ENCODE data around the gene KLF6. TPM values are rescaled to one million over a fixed set of nuclear protein-coding genes. Genes with fewer than 3 reads are reported as not detected.

The KLF6 gene
- total and polyA plus RNA-seq, 9 of the 15 experiments (the other 6 are each of a cell fraction or from before 2014, with no cell fraction given), result 3.2 to 23.9 (median 8.0) TPM

DNA sequence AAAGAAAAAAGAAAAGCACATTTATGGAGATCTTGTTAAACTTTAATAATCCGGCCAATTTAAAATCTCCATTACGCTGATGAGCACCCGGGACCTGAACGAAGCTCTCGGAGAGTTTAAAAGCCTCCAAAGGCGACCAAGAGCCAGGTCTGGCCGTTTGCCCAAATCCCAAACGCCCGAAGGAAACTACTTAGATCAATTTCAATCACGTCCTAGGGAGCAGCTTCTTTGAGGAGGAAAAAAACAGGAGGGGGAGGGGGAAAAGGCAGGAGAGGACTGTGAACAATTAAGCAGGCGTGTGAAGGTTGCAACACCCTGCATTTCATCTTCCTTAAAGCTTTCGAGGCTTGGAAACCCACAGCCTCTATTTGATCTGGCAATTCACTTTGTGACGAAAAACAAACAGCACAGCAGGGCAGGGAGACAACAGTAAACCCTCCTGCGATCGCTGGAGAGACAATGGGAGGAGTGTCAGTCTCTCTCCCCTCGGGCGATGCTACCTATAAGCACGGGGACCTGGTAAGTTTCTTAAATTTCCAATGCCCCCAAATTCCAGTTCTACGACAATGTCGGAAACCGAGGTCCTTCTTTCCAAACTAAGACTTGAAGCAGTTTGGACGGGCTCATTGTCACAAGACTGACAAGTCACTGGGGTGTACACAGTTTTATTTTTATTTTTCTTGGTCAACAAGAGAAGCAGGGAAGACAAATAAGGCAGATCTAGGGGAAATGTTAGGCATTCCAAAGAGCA lies 1.2 kb downstream of the KLF6 start (continued):
- TF ChIP-seq CEBPG (CRISPR knock-in tag; IDR thresholded peaks at IDR 0.05) (peak; percentile 50; the same call in 1 of the 2 replicates), CEBPG (tag; conservative IDR thresholded peaks at IDR 0.05 in 1 of 2, IDR thresholded peaks at IDR 0.05 in 1 of 2) (peak in 1 of 2 experiments; percentile 69; a peak in 1 of 4 replicates), HNRNPK (IDR thresholded peaks at IDR 0.05; ENCODE audit: low read depth, low read length, poor library complexity, severe bottlenecking) (no peak), DMBX1 (CRISPR knock-in tag; IDR thresholded peaks at IDR 0.05; ENCODE audit: borderline replicate concordance) (no peak), ZKSCAN8 (CRISPR knock-in tag; IDR thresholded peaks at IDR 0.05) (no peak), EZH2 (IDR thresholded peaks at IDR 0.05; ENCODE audit: borderline replicate concordance, low read depth, low read length) (no peak), MCM2 (IDR thresholded peaks at IDR 0.05; ENCODE audit: low read depth) (no peak), SIN3B (IDR thresholded peaks at IDR 0.05; ENCODE audit: low read depth) (no peak), CEBPB (tag; IDR thresholded peaks at IDR 0.05) (peak; percentile 77), KLF6 (CRISPR knock-in tag; IDR thresholded peaks at IDR 0.05; ENCODE audit: borderline replicate concordance) (no peak), TAF1 (IDR thresholded peaks at IDR 0.05; ENCODE audit: control insufficient read depth, extremely low read depth, insufficient read depth, low read length, severe bottlenecking) (peak; percentile 19), RBM22 (IDR thresholded peaks at IDR 0.05; ENCODE audit: low read depth, low read length, poor library complexity, severe bottlenecking) (no peak), ZNF561 (CRISPR knock-in tag; conservative IDR thresholded peaks at IDR 0.05) (no peak)
- TF ChIP-seq, protein P1, sequence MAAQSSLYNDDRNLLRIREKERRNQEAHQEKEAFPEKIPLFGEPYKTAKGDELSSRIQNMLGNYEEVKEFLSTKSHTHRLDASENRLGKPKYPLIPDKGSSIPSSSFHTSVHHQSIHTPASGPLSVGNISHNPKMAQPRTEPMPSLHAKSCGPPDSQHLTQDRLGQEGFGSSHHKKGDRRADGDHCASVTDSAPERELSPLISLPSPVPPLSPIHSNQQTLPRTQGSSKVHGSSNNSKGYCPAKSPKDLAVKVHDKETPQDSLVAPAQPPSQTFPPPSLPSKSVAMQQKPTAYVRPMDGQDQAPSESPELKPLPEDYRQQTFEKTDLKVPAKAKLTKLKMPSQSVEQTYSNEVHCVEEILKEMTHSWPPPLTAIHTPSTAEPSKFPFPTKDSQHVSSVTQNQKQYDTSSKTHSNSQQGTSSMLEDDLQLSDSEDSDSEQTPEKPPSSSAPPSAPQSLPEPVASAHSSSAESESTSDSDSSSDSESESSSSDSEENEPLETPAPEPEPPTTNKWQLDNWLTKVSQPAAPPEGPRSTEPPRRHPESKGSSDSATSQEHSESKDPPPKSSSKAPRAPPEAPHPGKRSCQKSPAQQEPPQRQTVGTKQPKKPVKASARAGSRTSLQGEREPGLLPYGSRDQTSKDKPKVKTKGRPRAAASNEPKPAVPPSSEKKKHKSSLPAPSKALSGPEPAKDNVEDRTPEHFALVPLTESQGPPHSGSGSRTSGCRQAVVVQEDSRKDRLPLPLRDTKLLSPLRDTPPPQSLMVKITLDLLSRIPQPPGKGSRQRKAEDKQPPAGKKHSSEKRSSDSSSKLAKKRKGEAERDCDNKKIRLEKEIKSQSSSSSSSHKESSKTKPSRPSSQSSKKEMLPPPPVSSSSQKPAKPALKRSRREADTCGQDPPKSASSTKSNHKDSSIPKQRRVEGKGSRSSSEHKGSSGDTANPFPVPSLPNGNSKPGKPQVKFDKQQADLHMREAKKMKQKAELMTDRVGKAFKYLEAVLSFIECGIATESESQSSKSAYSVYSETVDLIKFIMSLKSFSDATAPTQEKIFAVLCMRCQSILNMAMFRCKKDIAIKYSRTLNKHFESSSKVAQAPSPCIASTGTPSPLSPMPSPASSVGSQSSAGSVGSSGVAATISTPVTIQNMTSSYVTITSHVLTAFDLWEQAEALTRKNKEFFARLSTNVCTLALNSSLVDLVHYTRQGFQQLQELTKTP (IDR thresholded peaks at IDR 0.05; ENCODE audit: low read depth in 1 of 2, partially characterized antibody in 2 of 2), result peak; percentile 8 to 54
- TF ChIP-seq, protein P2, sequence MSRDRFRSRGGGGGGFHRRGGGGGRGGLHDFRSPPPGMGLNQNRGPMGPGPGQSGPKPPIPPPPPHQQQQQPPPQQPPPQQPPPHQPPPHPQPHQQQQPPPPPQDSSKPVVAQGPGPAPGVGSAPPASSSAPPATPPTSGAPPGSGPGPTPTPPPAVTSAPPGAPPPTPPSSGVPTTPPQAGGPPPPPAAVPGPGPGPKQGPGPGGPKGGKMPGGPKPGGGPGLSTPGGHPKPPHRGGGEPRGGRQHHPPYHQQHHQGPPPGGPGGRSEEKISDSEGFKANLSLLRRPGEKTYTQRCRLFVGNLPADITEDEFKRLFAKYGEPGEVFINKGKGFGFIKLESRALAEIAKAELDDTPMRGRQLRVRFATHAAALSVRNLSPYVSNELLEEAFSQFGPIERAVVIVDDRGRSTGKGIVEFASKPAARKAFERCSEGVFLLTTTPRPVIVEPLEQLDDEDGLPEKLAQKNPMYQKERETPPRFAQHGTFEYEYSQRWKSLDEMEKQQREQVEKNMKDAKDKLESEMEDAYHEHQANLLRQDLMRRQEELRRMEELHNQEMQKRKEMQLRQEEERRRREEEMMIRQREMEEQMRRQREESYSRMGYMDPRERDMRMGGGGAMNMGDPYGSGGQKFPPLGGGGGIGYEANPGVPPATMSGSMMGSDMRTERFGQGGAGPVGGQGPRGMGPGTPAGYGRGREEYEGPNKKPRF (IDR thresholded peaks at IDR 0.05; ENCODE audit: low read depth, low read length), result no peak
- TF ChIP-seq, protein P3, sequence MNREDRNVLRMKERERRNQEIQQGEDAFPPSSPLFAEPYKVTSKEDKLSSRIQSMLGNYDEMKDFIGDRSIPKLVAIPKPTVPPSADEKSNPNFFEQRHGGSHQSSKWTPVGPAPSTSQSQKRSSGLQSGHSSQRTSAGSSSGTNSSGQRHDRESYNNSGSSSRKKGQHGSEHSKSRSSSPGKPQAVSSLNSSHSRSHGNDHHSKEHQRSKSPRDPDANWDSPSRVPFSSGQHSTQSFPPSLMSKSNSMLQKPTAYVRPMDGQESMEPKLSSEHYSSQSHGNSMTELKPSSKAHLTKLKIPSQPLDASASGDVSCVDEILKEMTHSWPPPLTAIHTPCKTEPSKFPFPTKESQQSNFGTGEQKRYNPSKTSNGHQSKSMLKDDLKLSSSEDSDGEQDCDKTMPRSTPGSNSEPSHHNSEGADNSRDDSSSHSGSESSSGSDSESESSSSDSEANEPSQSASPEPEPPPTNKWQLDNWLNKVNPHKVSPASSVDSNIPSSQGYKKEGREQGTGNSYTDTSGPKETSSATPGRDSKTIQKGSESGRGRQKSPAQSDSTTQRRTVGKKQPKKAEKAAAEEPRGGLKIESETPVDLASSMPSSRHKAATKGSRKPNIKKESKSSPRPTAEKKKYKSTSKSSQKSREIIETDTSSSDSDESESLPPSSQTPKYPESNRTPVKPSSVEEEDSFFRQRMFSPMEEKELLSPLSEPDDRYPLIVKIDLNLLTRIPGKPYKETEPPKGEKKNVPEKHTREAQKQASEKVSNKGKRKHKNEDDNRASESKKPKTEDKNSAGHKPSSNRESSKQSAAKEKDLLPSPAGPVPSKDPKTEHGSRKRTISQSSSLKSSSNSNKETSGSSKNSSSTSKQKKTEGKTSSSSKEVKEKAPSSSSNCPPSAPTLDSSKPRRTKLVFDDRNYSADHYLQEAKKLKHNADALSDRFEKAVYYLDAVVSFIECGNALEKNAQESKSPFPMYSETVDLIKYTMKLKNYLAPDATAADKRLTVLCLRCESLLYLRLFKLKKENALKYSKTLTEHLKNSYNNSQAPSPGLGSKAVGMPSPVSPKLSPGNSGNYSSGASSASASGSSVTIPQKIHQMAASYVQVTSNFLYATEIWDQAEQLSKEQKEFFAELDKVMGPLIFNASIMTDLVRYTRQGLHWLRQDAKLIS (CRISPR knock-in tag; IDR thresholded peaks at IDR 0.05), result peak; percentile 68; the same call in 1 of the 2 replicates

Data from K562 (cell line).